Measurements from ENCODE around the gene MCCC2. TPM values are rescaled to one million over a fixed set of nuclear protein-coding genes. Genes with fewer than 3 reads are reported as not detected.
A peak's percentile ranks its signal among the peaks of the same experiment; 100 is the strongest.

Gene MCCC2
- total RNA-seq (2014; rRNA removed; shearing (Covaris generic)) (59.1 and 62.6 TPM in 2 replicates), polyA plus RNA-seq (2016; fragmentation: Nextera tagmentation; extraction: Ambion mirVana) (31.2 and 31.9 TPM in 2 replicates)
- long read RNA-seq, transcript MCCC2-201 (17 exons, 3,665 nt) = major isoform, 6 of 20 reads
- long read RNA-seq, partial matches to known transcripts = 3 of 20 reads
- long read RNA-seq, other reads (novel, unspliced or antisense) = 10 of 20 reads

DNA sequence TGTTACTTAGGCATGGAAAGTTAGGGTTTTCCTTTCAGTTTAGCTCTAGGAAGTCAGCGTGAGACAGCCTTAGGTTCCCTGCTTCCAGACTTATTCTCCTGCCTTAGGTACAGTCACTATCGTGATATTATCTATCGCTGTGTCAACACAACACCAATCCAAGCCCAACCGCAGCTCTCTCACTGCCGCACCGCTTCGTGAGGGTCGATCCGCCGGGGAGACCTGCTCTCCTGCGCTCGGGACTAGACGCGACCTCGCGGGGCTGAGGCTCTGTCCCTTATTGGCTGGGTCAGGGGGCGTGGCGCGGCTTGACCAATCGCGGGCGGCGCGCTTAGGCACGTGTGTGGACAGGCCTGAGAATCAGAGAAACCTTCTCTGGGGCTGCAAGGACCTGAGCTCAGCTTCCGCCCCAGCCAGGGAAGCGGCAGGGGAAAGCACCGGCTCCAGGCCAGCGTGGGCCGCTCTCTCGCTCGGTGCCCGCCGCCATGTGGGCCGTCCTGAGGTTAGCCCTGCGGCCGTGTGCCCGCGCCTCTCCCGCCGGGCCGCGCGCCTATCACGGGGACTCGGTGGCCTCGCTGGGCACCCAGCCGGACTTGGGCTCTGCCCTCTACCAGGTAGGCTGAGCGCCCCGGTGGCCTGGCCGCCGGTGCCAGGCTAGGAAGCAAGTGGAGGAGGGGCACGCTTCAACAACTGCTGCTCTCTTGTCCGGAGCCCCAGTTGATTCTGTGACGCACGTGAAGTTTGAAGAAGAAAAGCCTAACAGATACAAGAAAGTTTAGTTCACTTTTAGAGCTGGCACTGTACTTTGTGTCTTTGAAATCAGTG lies at the start of gene MCCC2:
Gene MCCC2 (plus strand): TSS at position 400 of the 825 bp plus-strand sequence. CDS start 86 bp downstream, at position 486.
- H3K4me2 ChIP-seq = peak within 1 kb of the TSS; percentile 96
- peak within 1 kb of the TSS; percentile 93 for H3K4me3 ChIP-seq
- peak; percentile 99 for DNase-seq (ENCODE audit: low spot score)
- H4K20me1 ChIP-seq (replicated peaks; ENCODE audit: insufficient read depth) = no peaks in the 10 kb centered on the region; the same call in 1 of the 2 replicates
- H3F3A ChIP-seq (replicated peaks; ENCODE audit: low read depth) = 0 out of 2 replicates have a peak, but pooled peaks cover 5% of the 10 kb centered on the region
- no peak for TF ChIP-seq ZNF114 (CRISPR knock-in tag; IDR thresholded peaks at IDR 0.05)
- no peak for TF ChIP-seq NANOG (IDR thresholded peaks at IDR 0.05; ENCODE audit: borderline replicate concordance)
- TF ChIP-seq STAT1 (IDR thresholded peaks at IDR 0.05; ENCODE audit: unreplicated experiment) = no peak
- TF ChIP-seq CREB1 (CRISPR knock-in tag; IDR thresholded peaks at IDR 0.05; ENCODE audit: low read depth) = 0 out of 2 replicates have a peak, but pooled peaks have one; percentile 39
- TF ChIP-seq, protein P1, sequence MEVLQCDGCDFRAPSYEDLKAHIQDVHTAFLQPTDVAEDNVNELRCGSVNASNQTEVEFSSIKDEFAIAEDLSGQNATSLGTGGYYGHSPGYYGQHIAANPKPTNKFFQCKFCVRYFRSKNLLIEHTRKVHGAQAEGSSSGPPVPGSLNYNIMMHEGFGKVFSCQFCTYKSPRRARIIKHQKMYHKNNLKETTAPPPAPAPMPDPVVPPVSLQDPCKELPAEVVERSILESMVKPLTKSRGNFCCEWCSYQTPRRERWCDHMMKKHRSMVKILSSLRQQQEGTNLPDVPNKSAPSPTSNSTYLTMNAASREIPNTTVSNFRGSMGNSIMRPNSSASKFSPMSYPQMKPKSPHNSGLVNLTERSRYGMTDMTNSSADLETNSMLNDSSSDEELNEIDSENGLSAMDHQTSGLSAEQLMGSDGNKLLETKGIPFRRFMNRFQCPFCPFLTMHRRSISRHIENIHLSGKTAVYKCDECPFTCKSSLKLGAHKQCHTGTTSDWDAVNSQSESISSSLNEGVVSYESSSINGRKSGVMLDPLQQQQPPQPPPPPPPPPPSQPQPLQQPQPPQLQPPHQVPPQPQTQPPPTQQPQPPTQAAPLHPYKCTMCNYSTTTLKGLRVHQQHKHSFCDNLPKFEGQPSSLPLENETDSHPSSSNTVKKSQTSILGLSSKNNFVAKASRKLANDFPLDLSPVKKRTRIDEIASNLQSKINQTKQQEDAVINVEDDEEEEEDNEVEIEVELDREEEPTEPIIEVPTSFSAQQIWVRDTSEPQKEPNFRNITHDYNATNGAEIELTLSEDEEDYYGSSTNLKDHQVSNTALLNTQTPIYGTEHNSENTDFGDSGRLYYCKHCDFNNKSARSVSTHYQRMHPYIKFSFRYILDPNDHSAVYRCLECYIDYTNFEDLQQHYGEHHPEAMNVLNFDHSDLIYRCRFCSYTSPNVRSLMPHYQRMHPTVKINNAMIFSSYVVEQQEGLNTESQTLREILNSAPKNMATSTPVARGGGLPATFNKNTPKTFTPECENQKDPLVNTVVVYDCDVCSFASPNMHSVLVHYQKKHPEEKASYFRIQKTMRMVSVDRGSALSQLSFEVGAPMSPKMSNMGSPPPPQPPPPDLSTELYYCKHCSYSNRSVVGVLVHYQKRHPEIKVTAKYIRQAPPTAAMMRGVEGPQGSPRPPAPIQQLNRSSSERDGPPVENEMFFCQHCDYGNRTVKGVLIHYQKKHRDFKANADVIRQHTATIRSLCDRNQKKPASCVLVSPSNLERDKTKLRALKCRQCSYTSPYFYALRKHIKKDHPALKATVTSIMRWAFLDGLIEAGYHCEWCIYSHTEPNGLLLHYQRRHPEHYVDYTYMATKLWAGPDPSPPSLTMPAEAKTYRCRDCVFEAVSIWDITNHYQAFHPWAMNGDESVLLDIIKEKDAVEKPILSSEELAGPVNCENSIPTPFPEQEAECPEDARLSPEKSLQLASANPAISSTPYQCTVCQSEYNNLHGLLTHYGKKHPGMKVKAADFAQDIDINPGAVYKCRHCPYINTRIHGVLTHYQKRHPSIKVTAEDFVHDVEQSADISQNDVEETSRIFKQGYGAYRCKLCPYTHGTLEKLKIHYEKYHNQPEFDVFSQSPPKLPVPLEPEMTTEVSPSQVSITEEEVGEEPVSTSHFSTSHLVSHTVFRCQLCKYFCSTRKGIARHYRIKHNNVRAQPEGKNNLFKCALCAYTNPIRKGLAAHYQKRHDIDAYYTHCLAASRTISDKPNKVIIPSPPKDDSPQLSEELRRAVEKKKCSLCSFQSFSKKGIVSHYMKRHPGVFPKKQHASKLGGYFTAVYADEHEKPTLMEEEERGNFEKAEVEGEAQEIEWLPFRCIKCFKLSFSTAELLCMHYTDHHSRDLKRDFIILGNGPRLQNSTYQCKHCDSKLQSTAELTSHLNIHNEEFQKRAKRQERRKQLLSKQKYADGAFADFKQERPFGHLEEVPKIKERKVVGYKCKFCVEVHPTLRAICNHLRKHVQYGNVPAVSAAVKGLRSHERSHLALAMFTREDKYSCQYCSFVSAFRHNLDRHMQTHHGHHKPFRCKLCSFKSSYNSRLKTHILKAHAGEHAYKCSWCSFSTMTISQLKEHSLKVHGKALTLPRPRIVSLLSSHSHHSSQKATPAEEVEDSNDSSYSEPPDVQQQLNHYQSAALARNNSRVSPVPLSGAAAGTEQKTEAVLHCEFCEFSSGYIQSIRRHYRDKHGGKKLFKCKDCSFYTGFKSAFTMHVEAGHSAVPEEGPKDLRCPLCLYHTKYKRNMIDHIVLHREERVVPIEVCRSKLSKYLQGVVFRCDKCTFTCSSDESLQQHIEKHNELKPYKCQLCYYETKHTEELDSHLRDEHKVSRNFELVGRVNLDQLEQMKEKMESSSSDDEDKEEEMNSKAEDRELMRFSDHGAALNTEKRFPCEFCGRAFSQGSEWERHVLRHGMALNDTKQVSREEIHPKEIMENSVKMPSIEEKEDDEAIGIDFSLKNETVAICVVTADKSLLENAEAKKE (CRISPR knock-in tag; IDR thresholded peaks at IDR 0.05) = no peak
- no peak for TF ChIP-seq EZH2 (IDR thresholded peaks at IDR 0.05; ENCODE audit: low read depth, unreplicated experiment)
- TF ChIP-seq POLR2AphosphoS5 (IDR thresholded peaks at IDR 0.05; ENCODE audit: low read depth) = peak; percentile 97
- no peak for TF ChIP-seq ZNF331 (CRISPR knock-in tag; IDR thresholded peaks at IDR 0.05; ENCODE audit: low read depth)
- TF ChIP-seq, protein P2, sequence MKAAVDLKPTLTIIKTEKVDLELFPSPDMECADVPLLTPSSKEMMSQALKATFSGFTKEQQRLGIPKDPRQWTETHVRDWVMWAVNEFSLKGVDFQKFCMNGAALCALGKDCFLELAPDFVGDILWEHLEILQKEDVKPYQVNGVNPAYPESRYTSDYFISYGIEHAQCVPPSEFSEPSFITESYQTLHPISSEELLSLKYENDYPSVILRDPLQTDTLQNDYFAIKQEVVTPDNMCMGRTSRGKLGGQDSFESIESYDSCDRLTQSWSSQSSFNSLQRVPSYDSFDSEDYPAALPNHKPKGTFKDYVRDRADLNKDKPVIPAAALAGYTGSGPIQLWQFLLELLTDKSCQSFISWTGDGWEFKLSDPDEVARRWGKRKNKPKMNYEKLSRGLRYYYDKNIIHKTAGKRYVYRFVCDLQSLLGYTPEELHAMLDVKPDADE (IDR thresholded peaks at IDR 0.05) = peak; percentile 53; the same call in 1 of the 2 replicates
- TF ChIP-seq REST (IDR thresholded peaks at IDR 0.05; ENCODE audit: unreplicated experiment) = no peak
- H3K27ac Mint-ChIP-seq = peak within 1 kb of the TSS; percentile 98
- no peaks in the 10 kb centered on the region for H3K36me3 ChIP-seq (ENCODE audit: insufficient read depth)
- peaks cover 12% of the 10 kb centered on the region; the same call in 1 of the 2 replicates for H3K4me1 ChIP-seq (ENCODE audit: insufficient read depth)
- H3K27ac ChIP-seq (ENCODE audit: low read depth) = peak within 1 kb of the TSS; percentile 96
- H3K27me3 ChIP-seq (ENCODE audit: insufficient read depth) = no peaks in the 10 kb centered on the region
- H3K4me3 Mint-ChIP-seq = peak within 1 kb of the TSS; percentile 86
- peaks cover 15% of the 10 kb centered on the region for H3K4me1 Mint-ChIP-seq
- H3K79me2 ChIP-seq (replicated peaks; ENCODE audit: insufficient read depth) = peaks cover 47% of the 10 kb centered on the region
- H2AFZ ChIP-seq = peak within 1 kb of the TSS; percentile 97
- no peaks in the 10 kb centered on the region; the same call in 1 of the 2 replicates for H3K9me2 ChIP-seq (ENCODE audit: insufficient read depth)
- H3K27me3 Mint-ChIP-seq (ENCODE audit: insufficient read depth, low read depth, poor library complexity) = peaks cover 3% of the 10 kb centered on the region
- ATAC-seq = peak; percentile 97
- peaks cover 9% of the 10 kb centered on the region for H3K36me3 Mint-ChIP-seq (ENCODE audit: low read depth)
- no peaks in the 10 kb centered on the region; the same call in 1 of the 3 replicates for H3K9me3 Mint-ChIP-seq

Data from GM23338 (cell line).